Measurements from ENCODE around the gene PCNX2.

DNA sequence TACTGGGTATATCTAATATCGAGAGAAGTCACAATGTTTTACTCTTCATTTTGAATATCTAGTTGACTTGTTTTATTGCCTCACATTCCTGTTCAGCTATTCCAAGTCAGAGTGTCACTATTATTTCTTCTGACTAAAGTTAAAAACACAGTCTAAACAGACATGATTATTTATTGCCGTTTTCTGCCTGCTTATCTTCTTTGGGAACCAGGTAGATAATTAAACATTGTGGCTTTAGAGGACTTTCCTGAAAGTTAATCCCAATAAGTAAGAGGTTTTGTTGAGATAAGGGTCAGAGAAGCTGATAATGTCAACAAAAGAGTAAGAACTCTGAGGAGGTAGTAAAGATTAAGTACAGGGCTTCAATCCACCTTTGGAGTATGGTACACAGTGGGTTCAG is 53.8 kb downstream of the PCNX2 start:
- TF ChIP-seq SIX5 (IDR thresholded peaks at IDR 0.05; ENCODE audit: low read depth, low read length) = no peak
- no peak for TF ChIP-seq BRCA1 (IDR thresholded peaks at IDR 0.05; ENCODE audit: low read depth, low read length)
- no peak for TF ChIP-seq EZH2 (IDR thresholded peaks at IDR 0.05; ENCODE audit: low read depth, low read length, severe bottlenecking)
- no peak for TF ChIP-seq BACH1 (IDR thresholded peaks at IDR 0.05; ENCODE audit: low read length)
